A549 (cell line): Measurements from ENCODE around the gene CD2. TPM values are rescaled to one million over a fixed set of nuclear protein-coding genes. Genes with fewer than 3 reads are reported as not detected.

Experiments
- ATAC-seq, 2 experiments: fragments of 200-7000 bp in 1 of 2; fragments of >200 bp in 1 of 2; cut with Nextera tagmentation in 1 of 2; cut with Tn5 transposase in 1 of 2; 3 replicates each; pipeline versions ENCODE4 v1.8.0 to v1.9.1; 2018 to 2020; ENCODE audit warnings: mild to moderate bottlenecking in 1 of 2, moderate library complexity in 1 of 2
- CTCF ChIA-PET: fragments of 300-600 bp; sonication (Branson Sonifier 250); formaldehyde crosslinking; extraction: SDS; loops from one replicate; lab custom pipeline; 2021; ENCODE audit warnings: antibody characterized with exemption, inconsistent platforms; lab: Yijun Ruan, JAX
- POLR2A ChIA-PET: fragments of 350-600 bp; formaldehyde crosslinking; extraction: SDS; loops from one replicate; lab custom pipeline; 2021; ENCODE audit warnings: antibody characterized with exemption, inconsistent platforms; lab: Yijun Ruan, JAX
- DNase-seq, 2 experiments: peaks; one replicate each; pipeline versions ENCODE4 v3.0.0 to v3.0.0-alpha.2; 2011 to 2016; ENCODE audit warnings: low read depth in 1 of 2, low spot score in 1 of 2
- FAIRE-seq: peaks from 2 replicates; lab custom pipeline; 2011; peaks lifted over from hg19 to GRCh38; lab: Jason Lieb, UNC
- H3K27ac ChIP-seq, 2 experiments: fragments of >200 bp; sonication (Bioruptor Twin); formaldehyde crosslinking; 3 replicates each; pipeline ENCODE4 v1.5.1; 2016 to 2017
- H3K4me1 ChIP-seq: fragments of >200 bp; sonication (Bioruptor Twin); formaldehyde crosslinking; 3 replicates; pipeline ENCODE4 v1.6.1; 2016
- H3K4me2 ChIP-seq: fragments of >200 bp; sonication (Bioruptor Twin); formaldehyde crosslinking; 3 replicates; pipeline ENCODE4 v1.6.1; 2016
- H3K4me3 ChIP-seq: fragments of >200 bp; sonication (Bioruptor Twin); formaldehyde crosslinking; 3 replicates; pipeline ENCODE4 v1.5.1; 2016
- H3K9me3 ChIP-seq: fragments of >200 bp; sonication (Bioruptor Twin); formaldehyde crosslinking; 3 replicates; pipeline ENCODE4 v1.6.1; 2016
- BHLHE40 ChIP-seq: IDR thresholded peaks from 2 replicates; pipeline ENCODE4 v1.6.1; 2012; ENCODE audit warnings: low read depth, low read length, inconsistent platforms
- CBX2 ChIP-seq: fragments of 200-600 bp; sonication (generic); IDR thresholded peaks from 2 replicates; pipeline ENCODE4 v1.6.1; 2016; ENCODE audit warnings: low read depth, mild to moderate bottlenecking, borderline replicate concordance
- CBX8 ChIP-seq: fragments of 200-600 bp; sonication (generic); IDR thresholded peaks from 2 replicates; pipeline ENCODE4 v1.6.1; 2016
- CEBPB ChIP-seq, 2 experiments: fragments of >200 bp in 1 of 2; sonication (Bioruptor Twin) in 1 of 2; formaldehyde crosslinking in 1 of 2; IDR thresholded peaks; 2 replicates each; pipeline ENCODE4 v1.6.1; 2012 to 2016
- EHMT2 ChIP-seq: fragments of 200-600 bp; sonication (generic); IDR thresholded peaks from 2 replicates; pipeline ENCODE4 v1.6.1; 2016; ENCODE audit warnings: antibody characterized with exemption, low read depth, mild to moderate bottlenecking, moderate library complexity
- EP300 ChIP-seq, 2 experiments: fragments of >200 bp; sonication (Bioruptor Twin); formaldehyde crosslinking; IDR thresholded peaks; 2 replicates in 1 of 2; 3 replicates in 1 of 2; pipeline ENCODE4 v1.6.1; 2016 to 2017
- FOSB ChIP-seq: fragments of 250-450 bp; sonication (Bioruptor Pico); IDR thresholded peaks from 2 replicates; pipeline ENCODE4 v1.5.0; 2020; ENCODE audit warnings: mild to moderate bottlenecking, moderate library complexity
- FOSL2 ChIP-seq, 2 experiments: fragments of 450-650 bp in 1 of 2; fragments of >200 bp in 1 of 2; sonication (Bioruptor Twin) in 1 of 2; formaldehyde crosslinking; IDR thresholded peaks; 2 replicates each; pipeline versions ENCODE4 v1.5.0 to v1.6.1; 2016 to 2020; ENCODE audit warnings: mild to moderate bottlenecking in 1 of 2, moderate library complexity in 1 of 2
- HES2 ChIP-seq: fragments of >200 bp; sonication (Bioruptor Twin); formaldehyde crosslinking; IDR thresholded peaks from 2 replicates; pipeline ENCODE4 v1.6.1; 2016
- JUN ChIP-seq, 2 experiments: fragments of >200 bp; sonication (Bioruptor Twin); formaldehyde crosslinking; IDR thresholded peaks; 2 replicates in 1 of 2; 3 replicates in 1 of 2; pipeline ENCODE4 v1.6.1; 2016 to 2017
- MAFK ChIP-seq: fragments of 450-650 bp; IDR thresholded peaks from 2 replicates; pipeline ENCODE4 v1.6.1; 2014; ENCODE audit not compliant: partially characterized antibody
- NFE2L2 ChIP-seq: fragments of 150-350 bp; conservative IDR thresholded peaks from 2 replicates; pipeline ENCODE4 v1.6.1; 2014; ENCODE audit warnings: low read length
- POLR2A ChIP-seq: IDR thresholded peaks from 2 replicates; pipeline ENCODE4 v1.6.1; 2012; ENCODE audit warnings: mild to moderate bottlenecking, low read length
- POLR2AphosphoS2 ChIP-seq: conservative IDR thresholded peaks from 2 replicates; pipeline ENCODE4 v1.6.1; 2012; ENCODE audit warnings: low read length, improper control_type of control experiment, inconsistent platforms
- RAD21 ChIP-seq, 2 experiments: fragments of >200 bp in 1 of 2; sonication (Bioruptor Twin) in 1 of 2; formaldehyde crosslinking in 1 of 2; IDR thresholded peaks in 1 of 2; conservative IDR thresholded peaks in 1 of 2; 2 replicates in 1 of 2; 3 replicates in 1 of 2; pipeline ENCODE4 v1.6.1; 2012 to 2018; ENCODE audit warnings: inconsistent platforms in 1 of 2
- RARB ChIP-seq: fragments of 250-450 bp; sonication (Bioruptor Pico); IDR thresholded peaks from 2 replicates; pipeline ENCODE4 v1.8.0; 2021; ENCODE audit warnings: mild to moderate bottlenecking, moderate library complexity
- REST ChIP-seq: fragments of 200-600 bp; sonication (generic); IDR thresholded peaks from 2 replicates; pipeline ENCODE4 v1.6.1; 2016; ENCODE audit warnings: antibody characterized with exemption, mild to moderate bottlenecking, moderate library complexity
- SREBF2 ChIP-seq: fragments of 450-650 bp; IDR thresholded peaks from 2 replicates; pipeline ENCODE4 v1.6.1; 2014; ENCODE audit warnings: mild to moderate bottlenecking, moderate library complexity
- WGBS: methylation state at CpG from one replicate; pipeline ENCODE4 v1.1.6; 2017; ENCODE audit errors: missing lambda C conversion rate; 5-methylcytosine and 5-hydroxymethylcytosine counted together
- polyA plus RNA-seq, 4 experiments: library from polyadenylated mRNA; depleted of rRNA in 3 of 4; stranded (reverse); fragments of >200 nt; fragmentation: RNase III in 1 of 4; extraction: RNeasy Plus Mini Kit Qiagen cat#74134 plus additional on column Dnase treatment in 1 of 4; gene quantifications; 2 replicates in 3 of 4; 3 replicates in 1 of 4; pipeline ENCODE4 v1.2.3, GENCODE V29; 2011 to 2017

Gene CD2
- polyA plus RNA-seq, 2 of the 4 experiments (the other 2 are of a cell fraction) = not detected

- no CpG with 5 or more reads among the region's 3 CpGs for WGBS
- no peak for TF ChIP-seq POLR2A
- TF ChIP-seq, all 56 proteins: peak for 0
- Histone ChIP-seq H3K9me3 (no peaks in the 10 kb centered on the region), H3K27ac (no peak overlapping the region), H3K4me3 (no peak overlapping the region), H3K4me2 (no peak overlapping the region), H3K4me1 (no peaks in the 10 kb centered on the region)
- ChIA-PET POLR2A (no interaction called here), CTCF (interaction anchor here (1.4 kb wide), 1 partner anchor 36 kb away, joined by 7 read pairs; no protein-coding TSS in a partner anchor)
- no peak for FAIRE-seq
- no peak for DNase-seq
- no peak for ATAC-seq
Measured at GRCh38 chr1:116760487-116760886, 6.3 kb downstream of the CD2 start.

GRCh38 chr1:116760996-116761665 lies 6.9 kb downstream of the CD2 start:
- TF ChIP-seq BHLHE40 = no peak
- TF ChIP-seq POLR2AphosphoS2 = no peak
- TF ChIP-seq RARB (CRISPR knock-in tag) = no peak
- TF ChIP-seq EP300 (IDR thresholded peaks at IDR 0.05) = no peak
- TF ChIP-seq CEBPB (IDR thresholded peaks at IDR 0.05) = no peak
- no peak for TF ChIP-seq CBX2
- no peak for TF ChIP-seq MAFK
- H3K9me3 ChIP-seq = no peaks in the 10 kb centered on the region
- ATAC-seq (no peak), FAIRE-seq (no peak), DNase-seq (no peak)
- ChIA-PET POLR2A (no interaction called here), CTCF (interaction anchor here (1.1 to 1.4 kb wide), 2 partner anchors 9 to 37 kb away, joined by 3 to 7 read pairs; no protein-coding TSS in a partner anchor)
- no peak overlapping the region for H3K27ac ChIP-seq
- H3K4me3 ChIP-seq = no peak overlapping the region
- H3K4me2 ChIP-seq = no peak overlapping the region
- WGBS = 4% methylated on average over 4 of the region's 4 CpGs
- no peaks in the 10 kb centered on the region for H3K4me1 ChIP-seq

GRCh38 chr1:116762281-116762680 lies 8.1 kb downstream of the CD2 start:
- no peak overlapping the region for H3K4me2 ChIP-seq
- 56% methylated on average over 2 of the region's 2 CpGs for WGBS
- POLR2A ChIA-PET = no interaction called here
- no peak for DNase-seq
- no peak for ATAC-seq
- H3K4me3 ChIP-seq = no peak overlapping the region
- no peaks in the 10 kb centered on the region for H3K4me1 ChIP-seq
- CTCF ChIA-PET = interaction anchor here (1.1 to 1.7 kb wide), 3 partner anchors 8 to 39 kb away, joined by 3 to 5 read pairs (median 3); no protein-coding TSS in a partner anchor
- FAIRE-seq = no peak
- TF ChIP-seq HES2 = no peak
- TF ChIP-seq RAD21 (conservative IDR thresholded peaks at IDR 0.05 in 1 of 2, IDR thresholded peaks at IDR 0.05 in 1 of 2) = no peak
- no peak for TF ChIP-seq SREBF2
- TF ChIP-seq FOSL2 (IDR thresholded peaks at IDR 0.05) = no peak
- no peak for TF ChIP-seq FOSL2 (CRISPR knock-in tag; IDR thresholded peaks at IDR 0.05)
- TF ChIP-seq RARB (CRISPR knock-in tag) = no peak
- TF ChIP-seq POLR2AphosphoS2 = no peak
- TF ChIP-seq EHMT2 = no peak
- no peak for TF ChIP-seq EP300 (IDR thresholded peaks at IDR 0.05)
- no peak for TF ChIP-seq JUN (IDR thresholded peaks at IDR 0.05)
- no peak for TF ChIP-seq FOSB (CRISPR knock-in tag)
- no peak for TF ChIP-seq CBX8
- TF ChIP-seq POLR2A = no peak
- TF ChIP-seq REST = no peak
- no peak for TF ChIP-seq NFE2L2
- H3K9me3 ChIP-seq = no peaks in the 10 kb centered on the region
- H3K27ac ChIP-seq = no peak overlapping the region
